Central memory CD8-positive, alpha-beta T cell (primary cell): ENCODE data around the gene DNAH5.
"Not testable (repeated sequence)": the region's sequence is repeated elsewhere in the genome, so short reads cannot be mapped to it uniquely, and the experiment has no call there.

Experiments used
- ATAC-seq: fragments of 150-1000 bp; cut with Tn5 transposase; replicated peaks from 2 replicates; pipeline ENCODE4 v1.10.0; 2022; ENCODE audit warnings: mild to moderate bottlenecking, moderate FRiP score, moderate number of reproducible peaks; ENCODE audit not compliant: poor library complexity, severe bottlenecking; ENCODE audit errors: extremely low read depth
- DNase-seq, 2 donors: peaks; one replicate each; pipeline ENCODE4 v3.0.0; 2021; ENCODE audit warnings: low spot score in 2 of 2
- H3K27ac Mint-ChIP-seq: one replicate; pipeline ENCODE4 v1.8.0; 2022; ENCODE audit warnings: low read depth, mild to moderate bottlenecking, moderate library complexity, mixed read lengths
- H3K27me3 Mint-ChIP-seq: one replicate; pipeline ENCODE4 v1.8.0; 2022; ENCODE audit warnings: mixed read lengths
- H3K36me3 Mint-ChIP-seq: one replicate; pipeline ENCODE4 v1.8.0; 2022; ENCODE audit warnings: mild to moderate bottlenecking, moderate library complexity, mixed read lengths; ENCODE audit not compliant: insufficient read depth
- H3K4me1 Mint-ChIP-seq: one replicate; pipeline ENCODE4 v1.8.0; 2022; ENCODE audit warnings: mixed read lengths
- H3K4me3 Mint-ChIP-seq: one replicate; pipeline ENCODE4 v1.8.0; 2022; ENCODE audit warnings: mild to moderate bottlenecking, moderate library complexity, mixed read lengths
- H3K9me3 Mint-ChIP-seq: one replicate; pipeline ENCODE4 v1.8.0; 2022; ENCODE audit warnings: mixed read lengths

Gene DNAH5

GRCh38 chr5:13944560-13945199, at the start of gene DNAH5:
Gene DNAH5, minus strand, starts transcription at chr5:13944688. Its CDS starts 250 bp downstream, at chr5:13944438.
- no peak for DNase-seq
- peaks cover 10% of the 10 kb centered on the region for H3K9me3 Mint-ChIP-seq
- no peaks in the 10 kb centered on the region for H3K4me1 Mint-ChIP-seq
- no peaks in the 10 kb centered on the region for H3K36me3 Mint-ChIP-seq
- H3K27ac Mint-ChIP-seq = no peak within 1 kb of the TSS
- peaks cover 8% of the 10 kb centered on the region for H3K27me3 Mint-ChIP-seq
- ATAC-seq = no peak
- H3K4me3 Mint-ChIP-seq = no peak within 1 kb of the TSS

GRCh38 chr5:13993926-13994325, 49.4 kb upstream of the DNAH5 start:
- Mint-ChIP-seq H3K27me3 (peaks cover 10% of the 10 kb centered on the region), H3K4me3 (no peak overlapping the region), H3K27ac (no peak overlapping the region), H3K36me3 (no peaks in the 10 kb centered on the region), H3K9me3 (peaks cover 7% of the 10 kb centered on the region), H3K4me1 (no peaks in the 10 kb centered on the region)
- ATAC-seq = no peak
- DNase-seq = no peak

- no peaks in the 10 kb centered on the region for H3K36me3 Mint-ChIP-seq
- no peaks in the 10 kb centered on the region for H3K4me1 Mint-ChIP-seq
- no peak overlapping the region for H3K27ac Mint-ChIP-seq
- no peak for DNase-seq
- peaks cover 10% of the 10 kb centered on the region for H3K27me3 Mint-ChIP-seq
- no peak overlapping the region for H3K4me3 Mint-ChIP-seq
- ATAC-seq = no peak
- H3K9me3 Mint-ChIP-seq = peaks cover 7% of the 10 kb centered on the region
Measured at GRCh38 chr5:13992795-13993194, 48.3 kb upstream of the DNAH5 start.

- no peak for ATAC-seq
- H3K27me3 Mint-ChIP-seq = peaks cover 10% of the 10 kb centered on the region
- no peaks in the 10 kb centered on the region for H3K4me1 Mint-ChIP-seq
- H3K27ac Mint-ChIP-seq = no peak overlapping the region
- no peaks in the 10 kb centered on the region for H3K9me3 Mint-ChIP-seq
- no peaks in the 10 kb centered on the region for H3K36me3 Mint-ChIP-seq
- DNase-seq = no peak
- H3K4me3 Mint-ChIP-seq = no peak overlapping the region
Measured at GRCh38 chr5:13991365-13991764, 46.9 kb upstream of the DNAH5 start.

GRCh38 chr5:13990896-13991295, 46.4 kb upstream of the DNAH5 start:
- ATAC-seq (no peak), DNase-seq (no peak)
- no peaks in the 10 kb centered on the region for H3K4me1 Mint-ChIP-seq
- H3K4me3 Mint-ChIP-seq = no peak overlapping the region
- no peaks in the 10 kb centered on the region for H3K36me3 Mint-ChIP-seq
- peaks cover 10% of the 10 kb centered on the region for H3K27me3 Mint-ChIP-seq
- no peak overlapping the region for H3K27ac Mint-ChIP-seq
- H3K9me3 Mint-ChIP-seq = no peaks in the 10 kb centered on the region

GRCh38 chr5:13989832-13990231, 45.3 kb upstream of the DNAH5 start:
- Mint-ChIP-seq H3K27ac (no peak overlapping the region), H3K27me3 (peaks cover 10% of the 10 kb centered on the region), H3K4me3 (no peak overlapping the region), H3K9me3 (no peaks in the 10 kb centered on the region), H3K4me1 (no peaks in the 10 kb centered on the region), H3K36me3 (no peaks in the 10 kb centered on the region)
- ATAC-seq = no peak
- no peak for DNase-seq

GRCh38 chr5:13987843-13988464, 43.5 kb upstream of the DNAH5 start:
- Mint-ChIP-seq H3K27ac (no peak overlapping the region), H3K4me1 (no peaks in the 10 kb centered on the region), H3K27me3 (no peaks in the 10 kb centered on the region), H3K36me3 (no peaks in the 10 kb centered on the region), H3K9me3 (no peaks in the 10 kb centered on the region), H3K4me3 (no peak overlapping the region)
- DNase-seq (no peak), ATAC-seq (no peak)

- H3K36me3 Mint-ChIP-seq = no peaks in the 10 kb centered on the region
- H3K27ac Mint-ChIP-seq = no peak overlapping the region
- H3K4me1 Mint-ChIP-seq = no peaks in the 10 kb centered on the region
- no peak for DNase-seq
- H3K4me3 Mint-ChIP-seq = no peak overlapping the region
- no peaks in the 10 kb centered on the region for H3K9me3 Mint-ChIP-seq
- no peaks in the 10 kb centered on the region for H3K27me3 Mint-ChIP-seq
- no peak for ATAC-seq
Measured at GRCh38 chr5:13985731-13986418, 41.4 kb upstream of the DNAH5 start.

- H3K27ac Mint-ChIP-seq, H3K4me3 Mint-ChIP-seq, DNase-seq, H3K9me3 Mint-ChIP-seq, H3K36me3 Mint-ChIP-seq, ATAC-seq, H3K27me3 Mint-ChIP-seq, H3K4me1 Mint-ChIP-seq: not testable (repeated sequence)
Measured at GRCh38 chr5:13984888-13985287, 40.4 kb upstream of the DNAH5 start.

GRCh38 chr5:13976867-13977830, 32.7 kb upstream of the DNAH5 start:
- Mint-ChIP-seq H3K4me1 (no peaks in the 10 kb centered on the region), H3K9me3 (peaks cover 5% of the 10 kb centered on the region), H3K27me3 (no peaks in the 10 kb centered on the region), H3K36me3 (no peaks in the 10 kb centered on the region), H3K27ac (no peak overlapping the region), H3K4me3 (no peak overlapping the region)
- ATAC-seq = no peak
- DNase-seq = no peak

- H3K27me3 Mint-ChIP-seq = peaks cover 4% of the 10 kb centered on the region
- no peak overlapping the region for H3K4me3 Mint-ChIP-seq
- H3K36me3 Mint-ChIP-seq = no peaks in the 10 kb centered on the region
- peaks cover 5% of the 10 kb centered on the region for H3K9me3 Mint-ChIP-seq
- no peaks in the 10 kb centered on the region for H3K4me1 Mint-ChIP-seq
- H3K27ac Mint-ChIP-seq = no peak overlapping the region
- ATAC-seq (no peak), DNase-seq (no peak)
Measured at GRCh38 chr5:13976223-13976622, 31.7 kb upstream of the DNAH5 start.

- Mint-ChIP-seq H3K36me3 (no peaks in the 10 kb centered on the region), H3K4me3 (no peak overlapping the region), H3K4me1 (no peaks in the 10 kb centered on the region), H3K9me3 (peaks cover 3% of the 10 kb centered on the region), H3K27me3 (peaks cover 8% of the 10 kb centered on the region), H3K27ac (no peak overlapping the region)
- ATAC-seq (no peak), DNase-seq (no peak)
Measured at GRCh38 chr5:13975246-13975645, 30.8 kb upstream of the DNAH5 start.
